DND-41 (cell line): ENCODE data around the gene SCCPDH.
A peak's percentile ranks its signal among the peaks of the same experiment; 100 is the strongest.

Experiments
- ATAC-seq: fragments of 200-7000 bp; cut with Tn5 transposase; 3 replicates; pipeline ENCODE4 v1.9.1; 2021; ENCODE audit warnings: low read depth; ENCODE audit not compliant: insufficient read depth
- DNase-seq: peaks from one replicate; pipeline ENCODE4 v3.0.0-alpha.2; 2020
- H2AFZ ChIP-seq: 2 replicates; pipeline ENCODE4 v1.6.0; 2012; ENCODE audit warnings: low read depth, low read length
- H3K27ac ChIP-seq: 2 replicates; pipeline ENCODE4 v1.5.1; 2012; ENCODE audit warnings: low read length, inconsistent platforms
- H3K27me3 ChIP-seq: fragments of 200-600 bp; sonication (generic); 2 replicates; pipeline ENCODE4 v1.6.0; 2012; ENCODE audit warnings: low read length, mild to moderate bottlenecking, inconsistent platforms; ENCODE audit not compliant: insufficient read depth, poor library complexity
- H3K36me3 ChIP-seq: 2 replicates; pipeline ENCODE4 v1.5.1; 2012; ENCODE audit warnings: low read length, inconsistent platforms; ENCODE audit not compliant: insufficient read depth
- H3K4me1 ChIP-seq: 2 replicates; pipeline ENCODE4 v1.5.1; 2012; ENCODE audit warnings: mild to moderate bottlenecking, low read length; ENCODE audit not compliant: insufficient read depth
- H3K4me2 ChIP-seq: 2 replicates; pipeline ENCODE4 v1.6.0; 2012; ENCODE audit warnings: mild to moderate bottlenecking, moderate library complexity, low read length, inconsistent platforms; ENCODE audit not compliant: insufficient read depth
- H3K4me3 ChIP-seq, 2 experiments: fragments of 200-600 bp in 1 of 2; shearing (Covaris generic) in 1 of 2; 2 replicates each; pipeline ENCODE4 v1.5.1; 2012 to 2016; ENCODE audit warnings: inconsistent platforms in 2 of 2, low read length in 2 of 2, mild to moderate bottlenecking in 2 of 2, low read depth in 1 of 2, moderate library complexity in 1 of 2
- H3K79me2 ChIP-seq: 2 replicates; pipeline ENCODE4 v1.6.0; 2012; ENCODE audit warnings: low read length, inconsistent platforms; ENCODE audit not compliant: insufficient read depth
- H3K9ac ChIP-seq: 2 replicates; pipeline ENCODE4 v1.6.0; 2012; ENCODE audit warnings: low read depth, mild to moderate bottlenecking, inconsistent platforms, low read length, moderate library complexity
- H3K9me3 ChIP-seq: 2 replicates; pipeline ENCODE4 v1.5.1; 2012; ENCODE audit warnings: low read length, moderate library complexity, mild to moderate bottlenecking, inconsistent platforms; ENCODE audit not compliant: insufficient read depth, severe bottlenecking
- H4K20me1 ChIP-seq: 2 replicates; pipeline ENCODE4 v1.6.0; 2012; ENCODE audit warnings: low read length; ENCODE audit not compliant: insufficient read depth
- CTCF ChIP-seq: IDR thresholded peaks from 2 replicates; pipeline ENCODE4 v1.5.1; 2012; ENCODE audit warnings: borderline replicate concordance, low read length, moderate library complexity, mild to moderate bottlenecking; ENCODE audit not compliant: poor library complexity, severe bottlenecking; ENCODE audit errors: extremely low read depth
- EZH2 ChIP-seq: IDR thresholded peaks from 3 replicates; pipeline ENCODE4 v1.6.1; 2012; ENCODE audit warnings: borderline replicate concordance, low read depth, mild to moderate bottlenecking, moderate library complexity, low read length, inconsistent platforms; ENCODE audit not compliant: severe bottlenecking

SCCPDH gene

GRCh38 chr1:246803373-246803772 is 79.2 kb downstream of the SCCPDH start:
- no peak for ATAC-seq
- Histone ChIP-seq H3K4me3 (no peak overlapping the region), H2AFZ (no peak overlapping the region), H3K9me3 (no peaks in the 10 kb centered on the region), H3K36me3 (no peaks in the 10 kb centered on the region), H3K4me1 (no peaks in the 10 kb centered on the region), H3K4me2 (no peak overlapping the region), H3K79me2 (no peaks in the 10 kb centered on the region), H4K20me1 (no peaks in the 10 kb centered on the region), H3K9ac (no peak overlapping the region), H3K27me3 (no peaks in the 10 kb centered on the region), H3K27ac (no peak overlapping the region)
- DNase-seq = no peak
- no peak for TF ChIP-seq EZH2
- no peak for TF ChIP-seq CTCF

- H3K27me3 ChIP-seq = no peaks in the 10 kb centered on the region
- TF ChIP-seq EZH2 (no peak), CTCF (no peak)
- H3K4me1 ChIP-seq = no peaks in the 10 kb centered on the region
- no peaks in the 10 kb centered on the region for H3K9me3 ChIP-seq
- H4K20me1 ChIP-seq = no peaks in the 10 kb centered on the region
- H2AFZ ChIP-seq = no peak overlapping the region
- DNase-seq (no peak), ATAC-seq (no peak)
- no peak overlapping the region for H3K4me3 ChIP-seq
- H3K36me3 ChIP-seq = no peaks in the 10 kb centered on the region
- no peak overlapping the region for H3K9ac ChIP-seq
- H3K4me2 ChIP-seq = no peak overlapping the region
- no peak overlapping the region for H3K27ac ChIP-seq
- no peaks in the 10 kb centered on the region for H3K79me2 ChIP-seq
These were observed 79.7 kb downstream of the SCCPDH start for GRCh38 chr1:246803883-246804282.

- no peak overlapping the region for H2AFZ ChIP-seq
- H3K27me3 ChIP-seq = no peaks in the 10 kb centered on the region
- H3K27ac ChIP-seq = no peak overlapping the region
- no peak overlapping the region for H3K9ac ChIP-seq
- ATAC-seq (no peak), DNase-seq (no peak)
- no peaks in the 10 kb centered on the region for H3K79me2 ChIP-seq
- H4K20me1 ChIP-seq = no peaks in the 10 kb centered on the region
- H3K4me2 ChIP-seq = no peak overlapping the region
- H3K4me1 ChIP-seq = no peaks in the 10 kb centered on the region
- H3K36me3 ChIP-seq = no peaks in the 10 kb centered on the region
- H3K9me3 ChIP-seq = no peaks in the 10 kb centered on the region
- TF ChIP-seq CTCF (no peak), EZH2 (no peak)
- H3K4me3 ChIP-seq = no peak overlapping the region
These were observed 81.0 kb downstream of the SCCPDH start for GRCh38 chr1:246805135-246805716.

GRCh38 chr1:246809473-246809872 is 85.3 kb downstream of the SCCPDH start:
- no peaks in the 10 kb centered on the region for H3K27me3 ChIP-seq
- H3K4me1 ChIP-seq = no peaks in the 10 kb centered on the region
- H3K27ac ChIP-seq = no peak overlapping the region
- no peak overlapping the region for H3K9ac ChIP-seq
- H4K20me1 ChIP-seq = 0 out of 2 replicates have a peak, but pooled peaks cover 3% of the 10 kb centered on the region
- H2AFZ ChIP-seq = no peak overlapping the region
- ATAC-seq = peak; percentile 68
- no peak overlapping the region for H3K4me3 ChIP-seq
- no peak for TF ChIP-seq EZH2
- TF ChIP-seq CTCF = peak; percentile 47
- H3K9me3 ChIP-seq = no peaks in the 10 kb centered on the region
- H3K79me2 ChIP-seq = no peaks in the 10 kb centered on the region
- H3K36me3 ChIP-seq = no peaks in the 10 kb centered on the region
- no peak overlapping the region for H3K4me2 ChIP-seq
- DNase-seq = no peak
